ENCODE measurements around the gene CSDE1.
A peak's percentile ranks its signal among the peaks of the same experiment; 100 is the strongest.

Gene CSDE1

DNA sequence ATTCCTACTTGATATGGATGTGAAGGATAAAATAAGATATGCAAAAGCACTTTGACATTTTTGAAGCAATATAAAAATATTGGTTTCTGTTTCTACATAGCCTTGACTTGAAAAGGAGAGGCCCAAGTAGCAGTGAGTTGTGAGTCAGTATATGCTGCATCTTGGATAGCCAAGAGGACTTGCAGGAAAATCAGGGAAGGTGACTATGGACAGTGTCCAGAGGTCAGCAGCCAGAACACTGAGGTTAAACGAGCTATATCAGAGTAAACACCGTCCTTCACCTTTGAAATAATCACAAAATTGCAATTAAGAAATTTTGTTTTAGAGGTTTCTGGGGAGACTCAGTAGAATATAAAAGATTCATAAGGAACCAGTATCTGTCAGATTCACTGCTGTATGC lies 55.9 kb downstream of the CSDE1 start:
- DNase-seq (ENCODE audit: low read depth) = no peak

DNA sequence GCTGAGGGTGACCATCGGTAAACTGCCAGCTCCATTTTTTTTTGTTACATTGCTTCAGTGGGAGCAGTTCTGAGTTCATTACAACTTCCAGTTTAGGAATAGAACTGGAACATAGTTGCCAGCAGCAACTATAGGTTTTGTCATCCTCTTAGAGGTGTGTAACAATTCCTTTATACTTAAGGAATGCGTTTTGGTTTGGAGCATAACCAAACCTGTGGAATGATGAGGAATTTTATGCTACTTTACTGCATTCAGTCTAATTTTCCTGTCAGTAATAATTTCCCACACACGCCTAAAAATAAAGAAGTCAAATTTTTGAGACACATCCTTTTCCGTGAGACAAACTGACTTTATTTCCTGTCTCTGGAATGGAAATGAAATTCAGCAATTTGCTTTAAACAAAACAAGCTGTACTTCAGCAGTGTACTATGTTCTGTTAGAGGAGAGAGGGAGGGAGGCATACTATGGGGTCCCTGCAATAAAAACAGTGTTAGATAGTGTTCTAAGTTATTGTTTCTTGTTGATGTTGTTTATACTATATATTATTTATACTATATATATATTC lies 57.7 kb downstream of the CSDE1 start:
- DNase-seq (ENCODE audit: low read depth) = no peak

DNA sequence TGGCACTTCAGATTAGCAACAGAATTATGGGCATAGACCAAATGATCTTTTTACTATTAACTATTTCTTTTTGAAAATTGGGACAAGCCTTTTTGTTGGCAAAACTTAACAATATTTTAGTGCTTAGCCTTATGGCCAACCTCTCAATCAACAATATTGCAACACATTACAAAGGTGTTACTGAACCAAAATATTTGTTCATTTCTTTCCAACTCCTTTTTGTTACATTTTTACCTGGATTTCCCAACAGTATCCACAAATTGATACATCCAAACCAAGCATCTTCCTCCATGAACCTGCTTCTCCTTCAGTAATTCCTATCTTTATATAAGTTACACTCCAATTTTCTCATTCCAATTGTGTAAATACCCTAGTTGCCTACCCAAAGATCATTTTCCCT lies 61.0 kb downstream of the CSDE1 start:
- no peak for DNase-seq (ENCODE audit: low read depth)

DNA sequence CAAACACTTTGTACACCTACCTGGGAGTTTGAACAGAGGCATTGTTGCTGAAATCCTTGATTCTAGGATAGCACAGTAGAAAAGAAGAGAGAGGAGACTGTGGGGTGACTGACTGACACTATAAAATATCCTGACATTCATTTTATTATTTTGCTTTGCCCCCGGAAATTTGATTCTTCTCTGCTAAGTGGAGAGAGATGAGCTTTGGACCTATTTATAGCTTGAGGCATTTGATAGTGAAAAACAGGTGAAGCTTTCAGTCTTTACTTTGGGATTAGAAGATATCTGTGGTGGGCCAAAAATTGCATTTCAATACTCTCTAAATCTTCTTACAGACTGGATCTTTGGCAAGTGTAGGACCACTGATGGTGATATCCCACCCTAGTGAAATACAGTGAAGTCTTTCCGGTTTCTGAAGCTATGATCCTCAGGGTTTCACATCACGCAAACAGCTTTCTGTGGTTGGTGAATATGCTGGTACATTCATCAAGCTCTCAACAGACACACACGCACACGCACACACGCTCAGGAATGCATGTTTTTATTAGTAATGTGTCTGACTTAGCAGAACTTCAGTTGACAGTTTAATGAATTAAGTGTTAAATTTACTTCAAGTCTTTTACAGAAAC lies 62.2 kb downstream of the CSDE1 start, which contains the start of gene AMPD1:
Gene AMPD1, minus strand, starts transcription at position 117 of the 629 bp plus-strand sequence. Its CDS starts 75 bp downstream, at position 42.
- no peak for DNase-seq (ENCODE audit: low read depth)

DNA sequence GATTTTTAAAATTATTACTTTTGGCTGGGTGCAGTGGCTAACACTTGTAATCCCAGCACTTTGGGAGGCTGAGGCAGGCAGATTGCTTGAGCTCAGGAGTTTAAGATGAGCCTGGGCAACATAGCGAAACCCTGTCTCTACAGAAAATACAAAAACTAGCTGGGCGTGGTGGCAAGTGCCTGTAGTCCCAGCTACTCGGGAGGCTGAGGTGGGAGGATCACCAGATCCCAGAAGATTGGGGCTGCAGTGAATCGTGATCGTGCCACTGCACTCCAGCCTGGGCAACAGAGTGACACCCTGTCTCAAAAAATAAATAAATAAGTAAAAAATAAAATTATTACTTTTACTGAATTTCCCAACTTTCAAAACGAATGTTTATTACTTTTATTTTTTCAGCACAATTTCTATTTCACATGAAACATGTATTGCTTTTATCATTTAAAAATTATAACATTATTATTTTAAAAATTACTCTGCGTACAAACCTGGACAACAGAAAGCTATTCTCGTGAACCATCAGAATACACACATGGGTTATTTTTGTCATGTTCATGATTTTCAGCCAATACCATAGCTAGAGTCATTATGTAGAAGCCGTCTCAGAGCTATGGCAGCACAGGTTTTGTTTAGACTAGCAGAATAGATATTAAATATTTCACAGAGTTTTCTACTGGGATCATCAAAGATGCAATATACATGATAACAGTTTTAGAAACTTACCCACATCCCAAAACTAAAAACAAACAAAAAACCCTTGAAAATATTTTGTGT lies 63.1 kb downstream of the CSDE1 start:
- DNase-seq (ENCODE audit: low read depth) = no peak

DNA sequence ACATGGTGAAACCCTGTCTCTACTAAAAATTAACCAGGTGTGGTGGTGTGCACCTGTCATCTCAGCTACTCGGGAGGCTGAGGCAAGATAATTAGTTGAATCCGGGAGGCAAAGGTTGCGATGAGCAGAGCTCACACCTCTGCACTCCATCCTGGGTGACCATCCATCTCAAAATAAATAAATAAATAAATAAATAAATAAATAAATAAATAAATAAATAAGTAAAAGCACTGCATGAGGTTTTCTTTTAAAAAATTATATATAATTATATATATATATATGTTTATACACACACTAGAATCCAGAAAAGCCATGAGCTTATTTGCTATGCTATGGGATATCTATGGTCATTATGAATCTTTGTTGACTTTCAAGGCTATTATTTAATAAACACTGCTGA lies 64.8 kb downstream of the CSDE1 start:
- no peak for DNase-seq (ENCODE audit: low read depth)

DNA sequence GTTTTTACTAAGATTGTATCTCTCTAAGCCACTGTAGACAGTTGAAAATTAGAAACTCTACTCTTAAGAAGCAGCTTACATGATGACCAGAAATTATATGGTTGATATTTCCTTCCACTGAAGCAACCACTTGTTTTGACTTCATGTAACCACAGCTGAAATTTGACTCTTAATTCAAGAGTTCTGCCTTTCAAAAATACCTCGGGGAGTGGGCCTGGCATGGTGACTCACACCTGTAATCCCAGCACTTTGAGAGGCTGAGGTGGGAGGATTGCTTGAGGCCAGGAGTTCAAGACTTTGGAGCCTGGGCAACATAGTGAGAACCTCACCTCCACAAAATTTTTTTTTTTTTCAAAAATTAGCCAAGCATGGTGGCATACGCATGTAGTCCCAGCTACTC lies 66.7 kb downstream of the CSDE1 start:
- no peak for DNase-seq (ENCODE audit: low read depth)

DNA sequence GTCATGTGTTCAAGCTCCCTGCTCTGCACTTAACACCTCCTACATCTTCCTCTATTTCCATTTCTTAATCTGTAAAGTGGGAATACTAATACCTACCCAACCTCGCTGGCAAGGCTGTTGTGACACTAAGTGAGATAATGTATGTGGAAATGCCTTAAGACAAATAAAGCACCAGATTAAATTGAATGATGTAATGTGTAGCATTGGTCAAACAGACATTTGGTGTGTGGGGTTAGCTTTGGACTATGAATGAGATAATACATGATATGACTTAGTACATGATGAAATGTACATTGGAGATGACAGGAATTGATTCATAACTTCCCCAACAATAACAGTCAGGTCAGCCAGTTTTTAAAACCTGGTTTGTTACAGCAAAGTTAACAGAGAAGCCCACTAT lies 67.6 kb downstream of the CSDE1 start:
- DNase-seq (ENCODE audit: low read depth) = no peak

DNA sequence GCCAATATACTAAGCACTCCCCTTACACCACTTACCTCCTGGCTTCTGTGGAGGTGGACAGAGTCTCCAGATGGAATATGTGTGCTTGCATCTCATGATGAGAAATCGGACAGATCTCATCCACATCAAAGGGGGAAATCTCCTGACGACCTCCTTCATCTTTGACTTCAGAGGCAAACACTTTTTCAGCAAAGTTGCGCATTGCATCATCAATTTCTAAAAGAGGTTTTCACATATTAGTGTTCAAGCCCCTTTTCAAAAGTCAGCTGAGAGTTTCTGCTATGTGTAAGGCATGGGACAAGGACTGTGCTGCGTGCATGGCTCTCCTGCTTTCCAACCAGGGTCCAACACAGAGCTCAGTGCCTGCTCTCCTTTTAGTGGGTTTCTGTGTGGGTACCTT lies 69.3 kb downstream of the CSDE1 start:
- no peak for DNase-seq (ENCODE audit: low read depth)

DNA sequence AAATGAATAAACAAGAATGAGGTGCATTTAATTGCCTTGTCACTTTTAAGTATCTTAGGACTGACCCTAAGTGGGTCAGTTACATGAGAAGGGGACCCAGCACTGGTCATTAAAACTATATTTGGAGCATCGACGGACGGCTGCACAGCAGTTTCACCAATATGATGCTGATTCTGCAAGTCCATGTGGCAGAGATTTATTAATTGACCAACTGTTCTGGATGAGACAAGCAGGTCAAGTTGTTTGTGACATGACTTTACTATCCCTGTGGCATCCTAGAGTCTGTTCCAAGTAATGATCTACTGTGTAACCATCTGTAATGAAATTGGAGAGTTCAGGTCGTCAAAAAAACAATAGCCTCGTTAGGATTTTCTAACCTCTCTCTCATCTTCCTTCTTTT lies 71.9 kb downstream of the CSDE1 start:
- no peak for DNase-seq (ENCODE audit: low read depth)

DNA sequence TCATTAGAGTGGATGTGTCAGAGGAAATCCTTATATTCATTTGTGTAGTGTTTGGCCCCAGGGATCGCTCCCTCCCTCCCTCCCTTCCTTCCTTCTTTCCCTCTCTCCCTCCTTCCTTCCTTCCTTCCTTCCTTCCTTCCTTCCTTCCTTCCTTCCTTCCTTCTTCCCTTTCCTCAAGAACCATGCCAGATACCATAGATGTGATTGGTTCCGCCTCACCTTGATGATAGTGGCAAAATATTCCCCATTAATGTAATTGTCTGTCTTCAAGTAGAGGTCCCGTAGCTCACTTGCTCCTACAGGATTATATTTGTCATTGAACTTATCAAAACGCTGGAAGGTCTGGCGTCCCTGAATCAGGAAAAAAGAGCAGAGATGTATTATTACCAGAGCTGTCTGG lies 80.1 kb downstream of the CSDE1 start:
- DNase-seq (ENCODE audit: low read depth) = no peak

DNA sequence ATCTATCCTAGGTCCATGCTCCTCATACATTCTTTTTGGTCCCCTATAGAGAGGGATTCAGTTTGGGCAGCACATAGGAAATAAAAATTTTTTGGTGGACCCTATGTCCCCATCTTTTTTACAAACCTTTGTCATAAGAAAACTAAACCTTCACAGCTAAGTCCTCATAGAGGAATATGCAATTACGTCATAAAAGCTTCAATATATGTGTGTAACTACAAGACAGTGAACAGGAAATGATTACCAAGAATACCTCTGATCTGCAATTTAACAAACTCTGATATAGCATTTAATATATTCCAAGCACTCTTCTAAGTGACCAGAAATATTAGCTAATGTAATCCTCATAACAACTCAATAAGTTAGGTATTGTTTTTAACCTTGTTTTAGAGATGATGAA lies 81.7 kb downstream of the CSDE1 start:
- no peak for DNase-seq (ENCODE audit: low read depth)

DNA sequence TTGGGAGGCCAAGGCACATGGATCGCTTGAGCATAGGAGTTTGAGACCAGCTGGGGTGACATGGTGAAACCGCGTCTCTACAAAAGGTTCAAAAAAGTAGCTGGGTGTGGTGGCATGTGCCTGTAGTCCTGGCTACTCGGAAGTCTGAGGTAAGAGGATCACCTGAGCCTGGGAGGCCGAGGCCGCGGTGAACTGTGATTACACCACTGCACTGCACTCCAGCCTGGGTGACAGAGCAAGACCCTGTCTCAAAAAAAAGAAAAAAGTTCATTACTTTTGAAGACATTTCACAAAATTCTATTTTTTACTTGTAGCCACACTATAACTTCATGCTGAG lies 85.9 kb downstream of the CSDE1 start:
- DNase-seq (ENCODE audit: low read depth) = no peak

DNA sequence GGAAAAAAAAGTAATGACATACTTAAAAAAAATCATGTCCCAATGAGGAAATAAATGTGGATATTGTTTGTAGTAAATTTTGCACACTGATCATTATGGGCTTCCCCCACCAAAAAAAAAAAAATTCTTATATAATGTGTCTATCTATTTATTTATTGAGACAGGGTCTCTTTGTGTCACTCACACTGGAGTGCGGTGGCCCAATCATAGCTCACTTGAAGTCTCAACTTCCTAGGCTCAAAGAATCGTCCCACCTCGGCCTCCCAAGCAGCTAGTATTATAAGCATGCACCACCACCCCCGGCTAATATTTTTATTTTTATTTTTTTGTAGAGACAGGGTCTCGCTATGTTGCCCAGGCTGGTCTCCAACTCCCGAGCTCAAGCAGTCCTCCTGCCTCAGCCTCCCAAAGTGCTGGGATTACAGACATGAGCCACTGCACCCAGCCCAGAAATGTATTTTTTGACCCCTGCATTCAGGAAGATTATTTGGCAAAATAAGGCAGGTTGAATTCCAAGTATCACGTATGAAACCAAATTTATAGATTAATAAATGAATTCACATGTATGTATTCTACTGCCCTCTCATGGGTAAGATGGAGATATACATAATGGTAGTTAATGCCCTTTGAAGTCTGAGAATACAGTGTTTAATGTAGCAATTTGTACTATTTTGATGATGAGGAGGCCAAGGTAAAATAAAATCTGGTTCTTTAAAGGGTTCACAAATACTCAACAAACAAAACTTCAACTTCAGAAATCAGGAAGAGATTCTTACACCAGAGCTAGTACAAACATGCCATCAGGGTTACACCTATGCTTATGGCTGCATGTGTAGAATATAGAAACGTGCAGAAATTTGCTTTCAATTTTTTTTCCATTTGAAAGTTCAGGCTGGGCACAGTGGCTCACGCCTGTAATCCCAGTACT lies 86.5 kb downstream of the CSDE1 start:
- no peak for DNase-seq (ENCODE audit: low read depth)

DNA sequence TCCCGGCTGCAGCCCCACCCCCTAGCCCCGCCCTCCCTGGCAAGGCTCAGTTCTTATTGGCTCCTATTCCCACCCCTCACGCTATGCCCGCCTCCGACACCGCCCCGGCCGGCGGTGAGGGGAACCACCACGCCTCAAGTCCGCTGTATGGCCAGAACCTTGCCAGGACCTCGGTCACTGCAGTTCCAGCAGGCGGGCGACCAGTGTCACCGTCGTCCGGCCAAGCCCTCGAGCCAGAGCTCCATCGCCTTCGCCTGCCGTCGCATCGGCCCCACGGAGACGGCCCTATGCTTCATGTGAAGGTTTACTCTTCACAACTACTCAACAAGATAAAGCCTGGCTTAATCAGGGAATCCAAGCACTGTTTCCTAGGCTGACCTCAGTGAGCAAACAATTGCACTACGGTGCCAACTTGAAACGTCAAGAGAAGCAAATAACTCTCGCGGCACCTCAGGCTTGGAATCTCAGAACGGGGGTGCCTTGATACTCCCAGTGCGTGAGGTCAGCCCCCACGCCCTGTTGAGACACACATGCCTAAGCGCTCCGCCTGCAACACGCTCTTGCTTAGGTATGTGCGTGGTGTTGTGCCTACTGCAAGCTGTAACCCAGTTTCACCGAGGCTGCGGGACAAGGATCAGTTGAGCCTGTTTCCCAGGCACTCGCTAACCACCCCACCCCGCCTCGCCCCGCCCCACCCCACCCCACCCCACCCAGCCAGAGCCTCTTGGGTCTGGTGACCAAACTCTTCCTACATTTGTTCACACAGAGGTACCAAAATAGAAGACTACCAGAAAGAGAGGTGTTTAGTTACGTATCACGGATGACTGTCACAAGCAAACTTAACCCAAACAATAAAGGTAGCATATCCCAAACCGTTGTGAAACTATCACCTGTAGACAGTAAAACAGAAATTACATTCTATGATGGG lies 87.4 kb downstream of the CSDE1 start:
- DNase-seq (ENCODE audit: low read depth) = peak; percentile 81

DNA sequence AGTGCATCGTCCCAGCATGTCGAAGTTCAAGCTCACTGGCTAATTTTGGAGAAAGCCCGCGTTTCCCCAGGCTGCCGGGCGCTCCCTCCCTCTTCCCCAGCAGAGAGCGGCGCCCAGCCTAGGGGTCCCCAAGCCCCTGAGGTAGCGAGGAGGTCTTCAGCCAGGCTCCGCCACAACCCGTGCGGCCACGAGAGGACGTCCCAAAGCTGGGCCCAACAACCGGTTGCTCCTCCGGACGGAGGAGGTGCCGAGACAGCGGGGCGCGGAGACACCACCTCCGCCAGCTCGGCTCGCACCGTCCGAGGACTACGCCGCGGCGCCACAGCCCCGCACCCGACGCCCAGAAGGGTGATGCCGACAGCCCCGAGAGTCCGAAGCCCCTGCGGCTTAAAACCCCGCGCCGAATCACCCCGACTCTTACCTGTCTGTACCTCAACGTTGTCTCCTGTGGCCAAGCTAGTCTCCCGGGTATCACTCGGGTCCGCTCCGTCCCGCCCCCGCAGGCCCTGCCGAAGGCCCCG lies 88.2 kb downstream of the CSDE1 start, which contains the start of gene DENND2C:
Gene DENND2C, minus strand, starts transcription at position 488 of the 521 bp plus-strand sequence. CDS start 44,065 bp downstream, outside the sequence.
- no peak for DNase-seq (ENCODE audit: low read depth)

DNA sequence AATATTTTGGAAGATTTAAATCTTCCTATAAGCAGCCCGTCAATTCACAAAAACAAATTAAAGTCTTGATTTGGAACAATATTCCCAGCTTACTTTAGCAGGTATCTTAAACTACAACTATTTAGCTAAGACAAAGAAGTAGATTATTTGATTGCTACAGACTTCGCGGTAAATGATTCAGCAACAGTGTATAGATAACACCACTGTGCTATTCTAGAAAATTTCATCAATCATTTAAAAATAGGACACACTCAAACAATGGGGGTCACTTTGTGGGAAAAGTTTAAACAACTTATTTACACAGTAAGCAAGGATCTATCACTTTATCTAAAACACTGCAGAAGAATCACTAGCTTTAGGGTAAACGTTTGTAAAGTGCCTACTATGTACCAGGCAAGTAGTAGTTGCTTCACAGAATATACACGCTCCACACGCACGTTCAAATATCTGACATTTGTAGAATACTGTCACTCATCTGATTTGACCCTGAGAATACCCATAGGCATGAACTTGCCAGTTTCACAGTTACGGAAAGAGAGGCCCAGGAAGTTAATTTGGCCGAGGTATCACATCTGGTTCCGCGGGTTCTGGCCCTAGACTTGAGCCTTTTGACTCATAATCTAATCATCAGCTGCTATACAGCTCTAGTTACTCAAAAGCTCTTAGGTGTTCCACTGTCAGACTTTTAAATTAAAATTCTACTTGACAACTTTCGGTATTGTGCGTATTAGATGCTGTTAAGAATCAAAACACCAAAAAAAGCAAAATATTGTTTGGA lies 88.8 kb downstream of the CSDE1 start:
- no peak for DNase-seq (ENCODE audit: low read depth)

DNA sequence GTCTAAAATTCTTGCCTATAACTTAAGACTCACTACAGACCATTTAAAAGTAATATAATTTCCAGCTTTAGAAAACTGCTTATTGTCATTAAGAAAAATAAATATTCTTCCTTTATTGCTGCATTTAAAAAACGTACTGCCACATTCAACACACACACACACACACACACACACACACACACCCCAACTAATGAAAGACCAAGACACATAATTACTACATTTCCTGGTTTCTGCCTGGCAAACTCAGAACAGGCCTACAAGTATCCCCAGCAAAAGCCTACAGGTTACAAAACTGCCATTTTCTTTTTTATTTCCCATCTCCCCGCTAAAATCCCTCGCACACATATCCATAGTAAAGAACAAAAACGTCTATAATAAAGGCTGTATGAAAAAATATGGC lies 89.4 kb downstream of the CSDE1 start:
- no peak for DNase-seq (ENCODE audit: low read depth)

DNA sequence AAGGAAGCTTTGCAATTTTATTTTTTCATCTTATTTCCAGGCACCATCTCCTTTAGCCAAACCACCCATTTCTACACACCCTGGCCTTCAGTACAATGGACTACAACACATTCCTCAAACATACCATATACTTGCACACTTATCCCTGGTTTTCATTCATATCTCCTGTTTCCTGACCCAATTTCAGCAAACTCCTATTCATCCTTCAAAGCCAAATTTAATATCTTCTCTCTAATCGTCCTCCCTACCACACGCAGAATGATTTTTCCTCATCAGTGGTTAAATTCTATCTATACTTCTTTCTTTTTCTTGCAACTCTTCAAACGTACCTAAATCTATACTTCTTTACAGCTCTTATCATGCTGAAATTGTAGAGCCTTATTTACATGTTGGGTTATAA lies 90.8 kb downstream of the CSDE1 start:
- DNase-seq (ENCODE audit: low read depth) = no peak

All from GM04504 (cell line).